ENCODE results near the gene PACRGL.

DNA sequence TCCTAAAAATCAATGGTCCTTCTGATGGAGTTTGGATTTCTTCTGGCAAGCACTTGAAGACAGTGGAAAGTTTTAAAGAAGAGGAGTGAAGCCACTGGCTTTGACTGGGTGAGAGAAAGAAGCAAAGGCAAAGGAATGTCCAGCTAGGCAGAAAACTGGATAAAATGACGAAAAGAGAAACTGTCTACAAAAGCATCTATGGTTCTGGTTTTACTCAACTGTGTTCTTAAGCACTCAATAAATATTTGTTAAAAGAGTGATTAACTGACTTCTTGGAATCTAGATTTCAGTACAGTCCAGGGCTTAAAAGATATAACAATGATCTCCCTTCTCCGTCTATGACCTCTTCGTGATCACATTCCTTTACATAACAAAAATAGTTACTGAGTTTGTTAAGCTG, 52.4 kb downstream of the PACRGL start:
- TF ChIP-seq, protein P1, sequence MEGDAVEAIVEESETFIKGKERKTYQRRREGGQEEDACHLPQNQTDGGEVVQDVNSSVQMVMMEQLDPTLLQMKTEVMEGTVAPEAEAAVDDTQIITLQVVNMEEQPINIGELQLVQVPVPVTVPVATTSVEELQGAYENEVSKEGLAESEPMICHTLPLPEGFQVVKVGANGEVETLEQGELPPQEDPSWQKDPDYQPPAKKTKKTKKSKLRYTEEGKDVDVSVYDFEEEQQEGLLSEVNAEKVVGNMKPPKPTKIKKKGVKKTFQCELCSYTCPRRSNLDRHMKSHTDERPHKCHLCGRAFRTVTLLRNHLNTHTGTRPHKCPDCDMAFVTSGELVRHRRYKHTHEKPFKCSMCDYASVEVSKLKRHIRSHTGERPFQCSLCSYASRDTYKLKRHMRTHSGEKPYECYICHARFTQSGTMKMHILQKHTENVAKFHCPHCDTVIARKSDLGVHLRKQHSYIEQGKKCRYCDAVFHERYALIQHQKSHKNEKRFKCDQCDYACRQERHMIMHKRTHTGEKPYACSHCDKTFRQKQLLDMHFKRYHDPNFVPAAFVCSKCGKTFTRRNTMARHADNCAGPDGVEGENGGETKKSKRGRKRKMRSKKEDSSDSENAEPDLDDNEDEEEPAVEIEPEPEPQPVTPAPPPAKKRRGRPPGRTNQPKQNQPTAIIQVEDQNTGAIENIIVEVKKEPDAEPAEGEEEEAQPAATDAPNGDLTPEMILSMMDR (conservative IDR thresholded peaks at IDR 0.05; ENCODE audit: low read depth, low read length): no peak
- TF ChIP-seq EZH2 (IDR thresholded peaks at IDR 0.05; ENCODE audit: borderline replicate concordance, low read depth, low read length, poor library complexity, severe bottlenecking): no peak
